CD4-positive, alpha-beta memory T cell (primary cell): ENCODE results near the gene FLT3LG. TPM values are rescaled to one million over a fixed set of nuclear protein-coding genes. Genes with fewer than 3 reads are reported as not detected.
"Not testable (repeated sequence)": the region's sequence is repeated elsewhere in the genome, so short reads cannot be mapped to it uniquely, and the experiment has no call there.

Source experiments
- CTCF ChIA-PET: fragments of 350-600 bp; sonication (Branson Sonifier 250); formaldehyde crosslinking; loops from one replicate; lab custom pipeline; 2021; ENCODE audit warnings: inconsistent platforms; ENCODE audit not compliant: partially characterized antibody; lab: Charles Lee
- POLR2A ChIA-PET: fragments of 350-600 bp; sonication (Branson Sonifier 250); formaldehyde crosslinking; loops from one replicate; lab custom pipeline; 2021; ENCODE audit not compliant: partially characterized antibody; lab: Charles Lee
- DNase-seq, 5 donors: peaks; one replicate each; pipeline versions ENCODE4 v3.0.0 to v3.0.0-alpha.2; 2020 to 2022; ENCODE audit warnings: mixed read lengths in 1 of 5
- H3K27ac ChIP-seq: one replicate; pipeline ENCODE4 v1.7.0; 2013; ENCODE audit warnings: low read depth, low read length
- H3K27me3 ChIP-seq: 2 replicates; pipeline ENCODE4 v1.7.0; 2013; ENCODE audit warnings: mild to moderate bottlenecking, low read length, moderate library complexity; ENCODE audit not compliant: insufficient read depth
- H3K36me3 ChIP-seq: 2 replicates; pipeline ENCODE4 v1.7.0; 2013; ENCODE audit warnings: mild to moderate bottlenecking, low read length, moderate library complexity; ENCODE audit not compliant: insufficient read depth
- H3K4me1 ChIP-seq: 2 replicates; pipeline ENCODE4 v1.7.0; 2013; ENCODE audit warnings: mild to moderate bottlenecking, low read length, moderate library complexity; ENCODE audit not compliant: insufficient read depth
- H3K4me3 ChIP-seq, 2 donors: one replicate each; pipeline ENCODE4 v1.7.0; 2013; ENCODE audit warnings: low read length in 2 of 2, mild to moderate bottlenecking in 1 of 2
- H3K9me3 ChIP-seq, 2 donors: one replicate each; pipeline ENCODE4 v1.7.0; 2013; ENCODE audit warnings: low read length in 2 of 2, control low read depth in 1 of 2; ENCODE audit not compliant: control insufficient read depth in 1 of 2
- H3K27ac Mint-ChIP-seq, 7 donors: one replicate each; pipeline ENCODE4 v1.8.0; 2020 to 2021; ENCODE audit warnings: mixed read lengths in 7 of 7, mild to moderate bottlenecking in 6 of 7, inconsistent platforms in 3 of 7, moderate library complexity in 3 of 7
- H3K27me3 Mint-ChIP-seq, 2 donors: one replicate each; pipeline ENCODE4 v1.8.0; 2020 to 2021; ENCODE audit warnings: mixed read lengths in 2 of 2
- H3K36me3 Mint-ChIP-seq, 2 donors: one replicate each; pipeline ENCODE4 v1.8.0; 2020 to 2021; ENCODE audit warnings: mixed read lengths in 2 of 2, inconsistent platforms in 1 of 2, mild to moderate bottlenecking in 1 of 2
- H3K4me1 Mint-ChIP-seq, 4 donors: one replicate each; pipeline ENCODE4 v1.8.0; 2020 to 2021; ENCODE audit warnings: mixed read lengths in 4 of 4, mild to moderate bottlenecking in 1 of 4
- H3K4me3 Mint-ChIP-seq, 8 donors: one replicate each; pipeline ENCODE4 v1.8.0; 2020 to 2021; ENCODE audit warnings: mixed read lengths in 8 of 8, mild to moderate bottlenecking in 7 of 8, moderate library complexity in 6 of 8, inconsistent platforms in 3 of 8
- H3K9me3 Mint-ChIP-seq, 8 donors: one replicate each; pipeline ENCODE4 v1.8.0; 2020 to 2021; ENCODE audit warnings: mixed read lengths in 8 of 8, mild to moderate bottlenecking in 5 of 8, inconsistent platforms in 3 of 8, moderate library complexity in 1 of 8
- intact Hi-C: fragments of 100-400 bp; cut with micrococcal nuclease; formaldehyde crosslinking; loops from one replicate; pipeline ENCODE4 v1.15.1; 2023
- polyA plus RNA-seq, 2 donors: library from polyadenylated mRNA; unstranded; fragments of 300-500 nt; fragmentation: Illumina TruSeq; gene quantifications; one replicate each; pipeline ENCODE4 v1.2.3, GENCODE V29; 2021
- total RNA-seq, 2 experiments: library from RNA; stranded (reverse); gene quantifications; one replicate each; pipeline ENCODE4 v1.2.3, GENCODE V29; 2021

Gene FLT3LG
- total and polyA plus RNA-seq, 4 experiments from 2014 or later, result 114 to 252 (median 130) TPM

DNA sequence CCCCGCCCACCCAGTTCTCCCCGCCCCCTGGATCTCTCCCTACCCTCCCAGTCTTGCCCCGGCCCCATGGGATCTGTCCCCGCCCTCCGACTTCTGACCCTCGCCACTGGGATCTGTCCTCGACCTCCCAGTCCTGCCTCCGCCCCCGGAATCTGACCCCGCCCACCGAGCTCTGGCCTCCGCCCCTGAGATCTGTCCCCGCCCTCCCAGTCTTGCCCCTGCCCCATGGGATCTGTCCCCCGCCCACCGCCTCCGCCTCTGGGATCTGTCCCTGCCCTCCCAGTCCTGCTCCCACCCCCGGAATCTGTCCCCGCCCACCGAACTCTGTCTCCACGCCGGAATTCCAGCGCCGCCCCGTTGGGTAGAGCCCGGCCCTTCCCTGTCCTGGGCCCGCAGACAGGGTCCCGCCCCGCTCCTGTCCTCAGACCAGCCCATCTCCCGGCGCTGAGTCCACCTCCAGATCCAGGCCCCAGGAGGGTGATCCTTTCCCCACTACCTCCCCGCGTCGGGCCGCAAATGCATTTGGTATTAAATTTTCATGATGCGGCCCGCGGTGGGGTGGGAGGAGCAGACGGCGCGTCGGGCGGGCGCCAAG is 31.1 kb upstream of the FLT3LG start:
- Histone ChIP-seq H3K4me3 (peak overlapping the region in 1 of 2 donors; percentile 72), H3K4me1 (peaks cover 31% of the 10 kb centered on the region), H3K27me3 (peaks cover 43% of the 10 kb centered on the region), H3K9me3 (no peaks in the 10 kb centered on the region), H3K36me3 (peaks cover 12% of the 10 kb centered on the region), H3K27ac (no peak overlapping the region)
- DNase-seq, result peak in 1 of 5 donors; percentile 63
- H3K4me3 Mint-ChIP-seq, result peak overlapping the region; percentile 78 to 93 (median 82)
- intact Hi-C loops, result loop anchor here (1.0 to 2.0 kb wide), 9 partner anchors 8 to 234 kb away; partner anchors contain the start of genes CD37, DKKL1, FLT3LG and PIH1D1
- peaks cover 5 to 23% of the 10 kb centered on the region in 2 donors for H3K36me3 Mint-ChIP-seq
- ChIA-PET POLR2A (interaction anchor here (0.6 to 2.9 kb wide), 10 partner anchors 9 to 53 kb away, joined by 3 to 15 read pairs (median 6); partner anchors contain the start of genes PIH1D1, RPL13A and RPS11), CTCF (interaction anchor here (1.0 to 15.5 kb wide), 5 partner anchors 28 to 51 kb away, joined by 3 to 227 read pairs (median 12); partner anchors contain the start of gene FLT3LG)
- peaks cover 0 to 4% (median 0%) of the 10 kb centered on the region in 8 donors for H3K9me3 Mint-ChIP-seq
- H3K4me1 Mint-ChIP-seq, result peaks cover 20 to 51% (median 29%) of the 10 kb centered on the region in 4 donors
- H3K27me3 Mint-ChIP-seq, result peaks cover 38 to 48% of the 10 kb centered on the region in 2 donors
- H3K27ac Mint-ChIP-seq, result peak overlapping the region in 4 of 7 donors; percentile 30 to 94 (median 76)

DNA sequence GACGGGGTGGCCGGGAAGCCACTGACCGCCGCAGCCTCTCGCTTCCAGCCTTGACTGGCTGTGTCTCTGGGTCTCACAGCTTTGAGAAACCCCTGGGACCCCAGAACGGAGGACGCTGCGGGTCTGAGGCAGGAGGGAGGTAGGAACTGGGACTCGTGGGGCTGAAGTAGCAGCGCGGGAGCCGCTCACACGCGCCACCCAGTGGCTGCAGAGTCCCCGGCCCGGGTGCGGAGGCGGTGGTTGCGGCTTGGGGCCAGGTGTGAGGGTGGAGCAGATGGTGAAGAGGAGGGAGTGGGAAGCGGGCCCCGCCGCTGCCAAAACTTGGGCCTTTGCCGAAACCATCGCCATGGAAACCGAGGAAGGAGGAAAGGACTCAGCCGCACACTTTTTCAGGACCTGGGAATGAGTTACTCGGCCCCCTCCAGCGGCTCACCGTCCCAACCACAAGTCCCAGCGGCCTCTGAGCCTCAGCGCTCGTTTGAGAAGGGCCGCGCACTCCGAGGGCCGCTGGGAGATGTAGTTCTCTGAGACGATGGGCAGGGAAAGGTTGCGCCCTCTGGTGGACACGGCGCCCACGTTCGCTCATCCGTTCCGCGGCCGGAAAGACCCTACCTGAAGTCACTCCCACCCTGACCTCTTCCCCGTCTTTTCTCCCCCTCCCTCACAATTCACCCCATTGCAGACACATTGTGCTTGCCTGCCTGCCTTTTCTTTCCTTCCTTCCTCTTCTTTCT is 30.5 kb upstream of the FLT3LG start:
- POLR2A ChIA-PET, result interaction anchor here (0.6 to 3.2 kb wide), 12 partner anchors 8 to 53 kb away, joined by 3 to 22 read pairs (median 6); partner anchors contain the start of genes GFY, PIH1D1 and RPS11
- peaks cover 31% of the 10 kb centered on the region for H3K4me1 ChIP-seq
- peaks cover 36% of the 10 kb centered on the region for H3K27me3 ChIP-seq
- Mint-ChIP-seq H3K27me3 (peaks cover 31 to 41% of the 10 kb centered on the region in 2 donors), H3K9me3 (peaks cover 0 to 4% (median 0%) of the 10 kb centered on the region in 8 donors), H3K4me3 (peak overlapping the region; percentile 78 to 93 (median 82)), H3K4me1 (peaks cover 18 to 56% (median 34%) of the 10 kb centered on the region in 4 donors), H3K27ac (peak overlapping the region; percentile 88 to 96 (median 93)), H3K36me3 (peaks cover 10 to 27% of the 10 kb centered on the region in 2 donors)
- peak; percentile 93 to 95 (median 94) for DNase-seq
- H3K4me3 ChIP-seq, result peak overlapping the region in 1 of 2 donors; percentile 72
- CTCF ChIA-PET, result interaction anchor here (1.0 to 15.5 kb wide), 11 partner anchors 10 to 126 kb away, joined by 3 to 227 read pairs (median 6); partner anchors contain the start of genes ALDH16A1 and FLT3LG
- peaks cover 19% of the 10 kb centered on the region for H3K36me3 ChIP-seq
- H3K27ac ChIP-seq, result peak overlapping the region; percentile 25
- no peaks in the 10 kb centered on the region for H3K9me3 ChIP-seq
- intact Hi-C loops, result loop anchor here (1.0 to 2.0 kb wide), 9 partner anchors 8 to 233 kb away; partner anchors contain the start of genes CD37, DKKL1, FLT3LG and PIH1D1

DNA sequence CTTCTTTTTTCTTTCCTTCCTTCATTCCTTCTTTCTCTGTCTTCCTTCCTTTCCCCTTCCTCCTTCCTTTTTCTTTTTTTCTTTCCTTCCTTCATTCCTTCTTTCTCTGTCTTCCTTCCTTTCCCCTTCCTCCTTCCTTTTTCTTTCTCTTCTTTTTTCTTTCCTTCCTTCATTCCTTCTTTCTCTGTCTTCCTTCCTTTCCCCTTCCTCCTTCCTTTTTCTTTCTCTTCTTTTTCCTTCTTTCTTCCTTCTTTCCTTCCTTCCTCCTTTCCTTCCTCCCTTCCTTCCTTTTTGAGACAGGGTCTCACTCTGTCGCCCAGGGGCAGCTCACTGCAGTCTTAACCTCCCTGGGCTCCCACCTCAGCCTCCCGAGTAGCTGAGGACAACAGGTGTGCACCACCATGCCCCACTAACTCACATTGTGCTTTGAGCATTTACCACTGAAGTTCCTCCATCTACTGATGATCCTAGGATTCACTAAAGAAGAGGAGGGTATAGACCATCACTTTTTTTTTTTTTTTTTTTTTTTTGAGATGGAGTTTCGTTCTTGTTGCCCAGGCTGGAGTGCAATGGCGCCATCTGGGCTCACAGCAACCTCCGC is 29.8 kb upstream of the FLT3LG start:
- peaks cover 26 to 34% of the 10 kb centered on the region in 2 donors for H3K27me3 Mint-ChIP-seq
- ChIA-PET CTCF (interaction anchor here (0.7 to 15.5 kb wide), 11 partner anchors 9 to 235 kb away, joined by 3 to 227 read pairs (median 5); partner anchors contain the start of genes ALDH16A1 and FLT3LG), POLR2A (interaction anchor here (0.6 to 4.8 kb wide), 9 partner anchors 9 to 52 kb away, joined by 3 to 26 read pairs (median 4); partner anchors contain the start of genes ALDH16A1, FLT3LG, GFY and RPS11)
- Histone ChIP-seq H3K4me1 (peaks cover 31% of the 10 kb centered on the region), H3K4me3 (peak overlapping the region in 1 of 2 donors; percentile 72), H3K27me3 (peaks cover 29% of the 10 kb centered on the region), H3K36me3 (peaks cover 24% of the 10 kb centered on the region)
- H3K27ac ChIP-seq, intact Hi-C loops, DNase-seq, H3K9me3 ChIP-seq, H3K9me3 Mint-ChIP-seq: not testable (repeated sequence)
- peaks cover 18 to 57% (median 37%) of the 10 kb centered on the region in 4 donors for H3K4me1 Mint-ChIP-seq
- peak overlapping the region in 5 of 7 donors; percentile 88 to 94 (median 93) for H3K27ac Mint-ChIP-seq
- H3K36me3 Mint-ChIP-seq, result peaks cover 13 to 29% of the 10 kb centered on the region in 2 donors
- peak overlapping the region; percentile 76 to 93 (median 82) for H3K4me3 Mint-ChIP-seq

DNA sequence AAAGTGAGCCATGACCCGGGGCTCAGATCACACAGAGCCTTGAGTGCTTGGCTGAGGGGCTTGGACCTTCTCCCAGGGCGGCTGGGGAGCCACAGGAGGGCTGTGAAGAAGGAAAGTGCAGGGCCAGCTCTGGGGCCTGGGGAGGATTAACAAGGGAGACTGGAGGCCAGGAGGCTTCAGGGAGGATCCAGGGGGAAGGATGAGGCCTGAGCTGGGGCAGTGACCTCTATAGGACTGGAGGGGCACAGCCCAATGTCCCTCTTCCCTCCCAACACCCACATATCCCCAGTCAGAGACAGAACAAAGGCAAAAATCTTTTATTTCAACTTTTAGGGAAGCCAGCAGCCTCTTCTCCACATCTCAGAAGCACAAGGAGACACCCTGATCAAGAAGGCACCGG is 28.0 kb upstream of the FLT3LG start:
- CTCF ChIA-PET, result interaction anchor here (0.7 to 15.5 kb wide), 9 partner anchors 10 to 230 kb away, joined by 3 to 227 read pairs (median 5); partner anchors contain the start of gene FLT3LG
- Mint-ChIP-seq H3K27me3 (peaks cover 10 to 17% of the 10 kb centered on the region in 2 donors), H3K9me3 (peaks cover 0 to 7% (median 0%) of the 10 kb centered on the region in 8 donors), H3K4me1 (peaks cover 22 to 57% (median 42%) of the 10 kb centered on the region in 4 donors), H3K27ac (peak overlapping the region in 4 of 7 donors; percentile 30 to 55 (median 48)), H3K4me3 (no peak overlapping the region), H3K36me3 (peaks cover 21 to 40% of the 10 kb centered on the region in 2 donors)
- intact Hi-C loops, result no loop called here
- H3K9me3 ChIP-seq, result no peaks in the 10 kb centered on the region
- no peak overlapping the region for H3K27ac ChIP-seq
- H3K4me3 ChIP-seq, result no peak overlapping the region
- no peak for DNase-seq
- POLR2A ChIA-PET, result interaction anchor here (1.3 to 4.8 kb wide), 5 partner anchors 19 to 54 kb away, joined by 3 to 26 read pairs (median 7); partner anchors contain the start of gene FLT3LG
- H3K4me1 ChIP-seq, result peaks cover 38% of the 10 kb centered on the region
- peaks cover 27% of the 10 kb centered on the region for H3K36me3 ChIP-seq
- peaks cover 11% of the 10 kb centered on the region for H3K27me3 ChIP-seq

DNA sequence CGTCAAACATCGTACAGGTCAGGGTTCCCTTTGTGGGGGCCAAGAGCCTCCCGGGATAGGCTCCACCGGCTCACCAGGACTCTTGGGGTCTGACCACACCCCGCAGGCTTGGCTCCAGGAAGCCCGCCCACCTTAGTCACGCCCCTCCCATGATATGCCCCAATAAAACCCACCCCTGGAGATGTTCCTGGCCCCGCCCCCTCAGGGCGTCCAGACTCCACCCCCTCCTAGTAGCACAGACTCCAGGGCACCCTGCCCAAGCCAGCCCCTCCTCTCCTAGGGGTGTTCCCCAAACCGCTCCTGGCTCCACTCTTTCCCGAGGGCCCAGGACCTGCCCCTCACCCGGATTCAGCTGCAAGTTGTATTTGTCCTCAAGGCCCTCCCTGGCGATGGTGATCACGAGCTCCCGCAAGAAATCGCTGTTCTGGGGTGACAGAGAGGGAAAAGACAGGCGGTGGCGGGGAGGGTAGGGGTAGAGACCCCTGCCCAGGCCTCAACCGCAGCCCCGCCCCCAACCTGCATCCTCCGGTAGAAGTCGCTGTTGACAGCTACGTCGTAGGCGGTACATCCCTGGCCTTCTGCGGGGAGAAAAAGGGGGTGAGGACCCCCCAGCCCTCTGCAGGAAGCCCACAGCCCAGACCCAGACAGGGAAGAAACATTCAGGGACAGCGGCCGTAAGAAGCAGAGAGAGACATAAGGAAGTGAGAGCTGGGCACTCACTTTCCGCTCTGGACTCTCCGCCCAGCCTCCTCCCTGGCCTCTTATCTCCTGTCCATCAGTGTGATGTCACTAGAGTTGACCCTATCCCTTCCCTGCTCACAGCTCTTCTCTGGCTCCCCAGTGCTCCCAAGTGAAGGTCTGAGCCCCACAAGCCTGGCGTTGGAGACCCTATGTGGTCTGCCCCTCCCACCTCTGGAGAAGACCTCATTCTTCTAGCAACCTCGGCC is 26.3 kb upstream of the FLT3LG start:
- H3K9me3 ChIP-seq, result no peaks in the 10 kb centered on the region
- H3K36me3 ChIP-seq, result peaks cover 27% of the 10 kb centered on the region
- DNase-seq, result no peak
- H3K4me3 Mint-ChIP-seq, result peak overlapping the region in 1 of 8 donors; percentile 35
- H3K27ac ChIP-seq, result no peak overlapping the region
- POLR2A ChIA-PET, result interaction anchor here (0.9 to 4.8 kb wide), 7 partner anchors 10 to 121 kb away, joined by 3 to 26 read pairs (median 7); partner anchors contain the start of genes FLT3LG and RPL13A
- H3K4me1 Mint-ChIP-seq, result peaks cover 20 to 55% (median 39%) of the 10 kb centered on the region in 4 donors
- H3K27me3 Mint-ChIP-seq, result peaks cover 0 to 7% of the 10 kb centered on the region in 2 donors
- H3K9me3 Mint-ChIP-seq, result peaks cover 0 to 7% (median 0%) of the 10 kb centered on the region in 8 donors
- no peak overlapping the region for H3K4me3 ChIP-seq
- H3K27me3 ChIP-seq, result no peaks in the 10 kb centered on the region
- peaks cover 33% of the 10 kb centered on the region for H3K4me1 ChIP-seq
- H3K27ac Mint-ChIP-seq, result peak overlapping the region in 4 of 7 donors; percentile 42 to 81 (median 74)
- intact Hi-C loops, result no loop called here
- peaks cover 25 to 48% of the 10 kb centered on the region in 2 donors for H3K36me3 Mint-ChIP-seq
- CTCF ChIA-PET, result interaction anchor here (15.5 kb wide), 1 partner anchor 24 kb away, joined by 227 read pairs; the partner anchor contains the start of gene FLT3LG
